ENCODE measurements around the gene BTNL9.

Gene BTNL9

GRCh38 chr5:181024245-181025064 lies 15.6 kb upstream of the BTNL9 start:
- no peak for DNase-seq (ENCODE audit: low read depth in 1 of 2, low spot score in 1 of 2)
- TF ChIP-seq SPI1 (IDR thresholded peaks at IDR 0.05; ENCODE audit: borderline replicate concordance, low read depth) (no peak), CTCF (IDR thresholded peaks at IDR 0.05; ENCODE audit: insufficient read depth, low read length) (no peak), GABPA (IDR thresholded peaks at IDR 0.05; ENCODE audit: low read depth) (no peak), POLR2AphosphoS5 (IDR thresholded peaks at IDR 0.05; ENCODE audit: low read depth) (no peak), REST (IDR thresholded peaks at IDR 0.05; ENCODE audit: insufficient replicate concordance, low read depth) (no peak)
- no peak overlapping the region for H3K4me3 ChIP-seq (replicated peaks; ENCODE audit: insufficient read depth, low read length)
- H3K27ac ChIP-seq (replicated peaks): no peak overlapping the region
- no peaks in the 10 kb centered on the region for H3K27me3 ChIP-seq (ENCODE audit: insufficient read depth, poor library complexity, severe bottlenecking)

GRCh38 chr5:181027452-181028031 lies 12.5 kb upstream of the BTNL9 start:
- no peak for DNase-seq (ENCODE audit: low read depth in 1 of 2, low spot score in 1 of 2)
- Histone ChIP-seq H3K27ac (replicated peaks) (no peak overlapping the region), H3K4me3 (replicated peaks; ENCODE audit: insufficient read depth, low read length) (no peak overlapping the region), H3K27me3 (ENCODE audit: insufficient read depth, poor library complexity, severe bottlenecking) (no peaks in the 10 kb centered on the region)
- TF ChIP-seq REST (IDR thresholded peaks at IDR 0.05; ENCODE audit: insufficient replicate concordance, low read depth) (no peak), POLR2AphosphoS5 (IDR thresholded peaks at IDR 0.05; ENCODE audit: low read depth) (no peak), CTCF (IDR thresholded peaks at IDR 0.05; ENCODE audit: insufficient read depth, low read length) (no peak), SPI1 (IDR thresholded peaks at IDR 0.05; ENCODE audit: borderline replicate concordance, low read depth) (no peak), GABPA (IDR thresholded peaks at IDR 0.05; ENCODE audit: low read depth) (no peak)

GRCh38 chr5:181028032-181028819 lies 11.8 kb upstream of the BTNL9 start:
- no peak overlapping the region for H3K27ac ChIP-seq (replicated peaks)
- TF ChIP-seq POLR2AphosphoS5 (IDR thresholded peaks at IDR 0.05; ENCODE audit: low read depth): no peak
- H3K4me3 ChIP-seq (replicated peaks; ENCODE audit: insufficient read depth, low read length): no peak overlapping the region
- H3K27me3 ChIP-seq (ENCODE audit: insufficient read depth, poor library complexity, severe bottlenecking): no peaks in the 10 kb centered on the region
- no peak for DNase-seq (ENCODE audit: low read depth in 1 of 2, low spot score in 1 of 2)

GRCh38 chr5:181031716-181032115 lies 8.3 kb upstream of the BTNL9 start:
- no peak for DNase-seq (ENCODE audit: low read depth in 1 of 2, low spot score in 1 of 2)
- Histone ChIP-seq H3K4me3 (replicated peaks; ENCODE audit: insufficient read depth, low read length) (no peak overlapping the region), H3K27ac (replicated peaks) (no peak overlapping the region), H3K27me3 (ENCODE audit: insufficient read depth, poor library complexity, severe bottlenecking) (no peaks in the 10 kb centered on the region)
- TF ChIP-seq SPI1 (IDR thresholded peaks at IDR 0.05; ENCODE audit: borderline replicate concordance, low read depth) (no peak), CTCF (IDR thresholded peaks at IDR 0.05; ENCODE audit: insufficient read depth, low read length) (no peak), REST (IDR thresholded peaks at IDR 0.05; ENCODE audit: insufficient replicate concordance, low read depth) (no peak)

Measured in HL-60 (cell line).